ENCODE data around the gene FSIP1.

Gene FSIP1

DNA sequence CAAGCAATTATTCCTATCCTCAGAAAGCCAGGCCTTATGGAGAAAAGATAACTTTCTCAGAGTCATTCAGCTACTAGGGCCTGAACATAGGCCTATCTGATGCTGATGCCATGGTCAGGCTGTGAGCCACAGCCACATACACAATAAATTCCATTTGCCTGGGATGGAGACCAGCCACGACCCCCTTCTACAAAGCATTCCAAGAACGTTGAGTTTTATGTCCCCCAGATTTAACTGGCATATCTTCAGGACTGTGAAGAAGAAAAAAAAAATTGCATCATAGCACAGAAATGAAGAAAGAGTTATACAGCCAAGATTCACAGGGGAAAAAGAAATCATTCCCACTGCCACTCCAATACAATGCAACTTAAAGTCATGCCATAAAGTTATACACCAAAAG, 101.8 kb downstream of the FSIP1 start:
- no peak for DNase-seq

DNA sequence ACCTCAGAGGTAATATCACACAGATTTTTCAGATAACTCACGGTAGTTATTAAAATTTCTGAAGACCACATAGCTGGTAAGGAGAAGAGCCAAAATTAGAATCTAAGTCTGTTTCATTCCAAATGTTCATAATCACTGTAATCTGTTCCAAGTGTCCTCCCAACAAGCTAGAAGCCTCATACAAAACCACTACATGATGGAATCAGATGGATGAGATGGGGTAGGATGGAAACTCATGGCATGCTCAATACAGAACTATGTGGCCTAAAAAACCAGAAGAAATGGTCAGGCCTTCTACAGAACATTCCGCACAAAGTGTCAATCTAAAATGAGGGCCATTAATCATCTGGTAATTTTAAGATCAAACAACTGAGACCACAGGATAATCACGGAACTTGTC, 110.0 kb downstream of the FSIP1 start:
- DNase-seq, result no peak

DNA sequence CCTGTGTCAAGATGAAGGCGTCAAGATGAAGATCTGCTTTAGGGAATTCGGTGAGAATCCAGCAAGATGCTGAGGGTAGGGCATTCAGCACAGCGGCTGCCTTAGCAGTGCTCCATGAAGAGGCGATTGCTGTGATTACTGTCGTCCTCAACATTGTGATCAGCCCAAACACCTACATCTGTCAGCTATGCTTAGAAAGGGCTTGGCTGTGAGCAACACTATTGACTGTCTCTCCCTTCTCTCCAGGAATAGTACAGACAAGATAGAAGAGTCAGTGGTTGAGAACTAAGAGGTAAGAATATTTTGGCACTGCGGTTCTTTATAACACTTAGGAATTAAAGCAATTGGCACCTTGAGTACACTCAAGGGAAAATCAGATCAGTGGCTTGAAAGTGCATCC, 110.5 kb downstream of the FSIP1 start:
- DNase-seq, result no peak

DNA sequence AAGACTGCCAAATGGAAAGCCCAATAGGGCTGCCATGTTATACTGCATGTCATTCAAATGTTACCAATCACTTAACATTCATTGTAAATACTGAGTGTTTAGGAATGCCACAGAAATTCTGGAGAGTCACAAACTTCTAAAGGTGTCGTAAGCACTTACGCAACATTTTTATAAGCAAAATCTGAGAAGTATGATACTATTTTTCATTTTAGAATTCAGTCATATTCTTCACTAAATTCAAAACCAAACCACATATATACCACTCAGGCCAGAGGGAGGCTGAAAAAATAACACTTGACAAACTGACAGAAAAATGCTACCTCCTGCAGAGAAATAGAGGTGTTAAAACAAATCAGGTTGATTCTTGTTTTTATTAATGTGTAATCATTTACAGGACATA, 112.0 kb downstream of the FSIP1 start:
- DNase-seq, result no peak

DNA sequence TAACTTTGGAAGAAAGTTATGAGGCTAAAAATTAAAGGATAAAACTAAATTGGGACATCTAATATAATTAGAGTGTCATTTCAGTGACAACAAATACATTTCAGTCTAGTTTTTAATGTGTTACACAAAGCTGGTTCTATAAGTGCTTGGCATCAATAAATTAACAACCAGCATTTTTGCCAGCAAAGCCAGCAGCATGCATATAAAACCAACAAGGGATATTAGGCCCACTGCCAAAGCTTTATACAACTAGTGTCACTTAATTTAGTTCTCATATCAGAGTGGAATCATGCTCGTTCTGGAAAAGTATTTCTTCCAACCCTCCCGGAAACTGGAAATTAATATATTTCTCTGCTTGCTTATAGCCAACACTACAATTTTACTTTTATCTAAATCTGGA, 113.0 kb downstream of the FSIP1 start:
- no peak for DNase-seq

DNA sequence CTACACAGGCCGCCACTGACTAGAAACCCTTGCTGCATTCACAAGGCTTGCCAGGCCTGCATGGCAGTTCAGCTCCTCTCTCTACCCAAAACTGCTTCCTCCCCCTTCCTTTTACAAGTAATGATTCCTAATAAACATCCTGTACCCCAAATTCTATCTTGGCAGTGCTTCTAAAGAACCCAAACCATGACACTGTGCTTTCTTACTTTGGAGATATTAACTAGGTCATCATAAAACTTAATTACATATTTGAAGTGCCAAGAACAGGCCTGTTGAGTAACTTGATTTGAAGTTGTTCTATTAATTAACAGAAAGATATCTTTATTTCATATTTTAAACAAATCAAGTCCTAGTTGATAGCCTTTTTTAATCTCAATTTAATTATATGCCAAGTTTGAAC, 113.4 kb downstream of the FSIP1 start:
- DNase-seq, result no peak

DNA sequence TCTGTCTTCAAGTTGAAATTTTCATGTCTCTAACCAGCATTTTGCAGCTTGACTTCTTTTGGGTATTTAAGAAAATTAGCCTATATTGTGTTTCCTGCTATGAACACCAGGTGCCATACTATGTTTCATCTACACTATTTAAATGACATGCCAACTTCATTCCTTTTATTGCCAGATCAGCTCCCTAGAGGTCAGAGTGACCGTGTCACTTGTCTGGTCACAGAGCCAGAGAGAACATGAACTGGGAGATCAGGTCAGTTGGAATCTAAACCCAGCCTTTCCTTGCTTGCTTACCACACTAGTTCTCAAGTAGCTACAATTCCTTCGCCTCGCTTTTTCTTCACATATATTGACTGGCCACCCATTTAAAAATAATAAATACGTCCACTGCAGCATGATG, 114.2 kb downstream of the FSIP1 start:
- DNase-seq, result no peak

DNA sequence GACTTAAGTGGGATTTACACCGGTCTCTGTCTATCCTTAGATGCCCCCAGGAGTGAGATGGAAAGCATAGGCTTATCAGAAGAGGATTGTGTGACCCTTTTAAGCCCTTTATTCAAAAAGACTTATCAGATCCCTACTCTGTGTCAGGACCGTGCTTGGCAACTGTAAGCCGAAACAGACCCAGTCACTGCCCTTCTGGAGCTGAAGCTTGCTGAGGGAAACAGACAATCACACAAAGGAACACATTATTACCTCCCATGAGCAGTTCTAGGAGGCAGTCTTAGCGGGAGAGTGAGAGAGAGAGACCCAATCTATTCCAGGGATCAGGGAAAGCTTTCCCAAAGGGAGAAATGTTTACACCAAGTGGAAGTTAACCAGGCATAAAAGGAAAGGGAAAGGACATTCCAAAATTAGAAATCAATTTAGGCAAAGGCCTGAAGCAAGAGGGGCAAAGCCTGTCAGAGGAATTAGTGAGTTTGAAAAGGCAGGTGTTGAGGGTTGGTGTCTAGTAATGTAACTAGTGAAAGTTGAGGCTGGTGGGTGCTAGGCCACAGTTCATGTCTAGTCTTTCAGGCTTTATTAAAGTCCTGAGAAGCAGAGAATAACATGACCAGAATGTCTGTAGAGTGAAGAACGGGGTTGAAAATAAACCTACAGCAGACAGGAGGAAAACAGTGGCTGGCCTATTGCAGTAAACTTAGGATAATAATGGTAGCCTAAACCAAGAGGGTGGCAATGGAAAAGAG, 115.1 kb downstream of the FSIP1 start:
- DNase-seq, result no peak

DNA sequence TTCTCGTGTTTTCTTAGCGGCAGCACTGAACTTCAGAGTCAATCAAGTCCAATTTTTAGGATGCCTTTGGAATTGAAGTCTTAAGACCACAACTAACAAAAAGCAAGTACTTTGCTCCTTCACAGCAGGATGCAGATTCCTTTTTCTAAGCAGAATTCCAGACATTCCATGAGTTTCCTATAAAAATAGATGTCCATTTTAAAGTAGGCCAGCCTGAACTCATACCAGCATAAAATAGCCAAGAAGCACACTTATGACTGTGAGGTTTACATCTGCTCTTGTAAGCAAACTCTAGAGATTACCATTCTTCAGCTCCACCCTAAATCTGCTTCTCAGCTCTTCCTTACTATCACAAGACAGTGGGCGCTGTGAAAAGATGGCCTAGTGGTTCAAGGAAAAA, 116.0 kb downstream of the FSIP1 start:
- no peak for DNase-seq

DNA sequence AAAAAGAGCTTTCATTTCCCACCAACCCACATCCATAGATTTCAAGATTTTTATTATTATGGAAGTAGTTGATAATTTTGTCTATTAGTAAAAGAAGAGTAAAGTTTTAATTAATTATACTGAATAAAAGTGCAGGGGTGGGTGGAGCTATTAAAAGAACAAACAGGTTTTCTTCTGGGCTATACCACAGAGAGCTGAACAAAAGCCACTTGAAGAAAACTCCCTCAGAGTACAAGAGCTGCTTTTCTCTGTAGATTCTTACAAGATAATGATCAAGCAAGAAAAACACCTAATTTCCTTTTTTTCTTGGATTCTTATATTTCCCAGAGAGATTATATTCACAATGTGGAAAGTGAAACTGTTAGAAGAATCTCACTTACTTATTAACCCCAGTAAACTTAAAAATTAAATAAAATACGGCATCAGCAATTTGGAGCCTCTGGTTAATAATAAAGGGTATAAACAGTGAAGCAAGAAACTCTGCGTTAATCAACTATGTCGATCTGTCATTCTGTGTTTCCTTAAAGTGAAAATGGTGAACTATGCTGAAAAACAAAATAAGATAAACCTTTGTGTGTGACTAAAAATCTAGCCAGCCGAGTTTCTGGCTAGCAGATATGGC, 116.9 kb downstream of the FSIP1 start:
- DNase-seq, result peak; percentile 26

DNA sequence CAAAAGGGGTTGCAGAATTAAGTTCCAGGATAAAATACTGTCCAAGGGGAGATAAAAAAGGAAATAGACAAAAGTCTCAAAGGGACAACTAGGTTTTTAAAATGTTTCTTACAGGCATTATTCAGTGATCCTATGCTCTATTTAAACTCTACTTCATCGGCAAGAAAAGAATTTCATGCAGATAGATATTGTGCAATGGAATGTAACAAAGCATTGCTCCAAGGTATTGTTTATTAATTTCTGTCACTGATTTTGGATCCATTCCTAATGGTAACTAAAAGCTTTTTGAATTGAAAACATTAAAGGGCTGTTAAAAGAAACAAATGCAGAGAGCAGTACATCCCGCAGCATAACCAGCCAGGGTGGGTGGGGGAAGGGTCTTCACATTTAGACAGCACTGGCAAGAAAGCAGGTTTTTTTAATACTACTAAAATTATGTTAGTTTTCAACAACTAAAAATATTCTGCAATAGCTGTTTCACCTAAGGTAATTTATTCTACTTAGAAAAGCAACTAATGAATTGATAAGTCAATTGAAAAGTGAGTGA, 118.9 kb downstream of the FSIP1 start:
- no peak for DNase-seq

DNA sequence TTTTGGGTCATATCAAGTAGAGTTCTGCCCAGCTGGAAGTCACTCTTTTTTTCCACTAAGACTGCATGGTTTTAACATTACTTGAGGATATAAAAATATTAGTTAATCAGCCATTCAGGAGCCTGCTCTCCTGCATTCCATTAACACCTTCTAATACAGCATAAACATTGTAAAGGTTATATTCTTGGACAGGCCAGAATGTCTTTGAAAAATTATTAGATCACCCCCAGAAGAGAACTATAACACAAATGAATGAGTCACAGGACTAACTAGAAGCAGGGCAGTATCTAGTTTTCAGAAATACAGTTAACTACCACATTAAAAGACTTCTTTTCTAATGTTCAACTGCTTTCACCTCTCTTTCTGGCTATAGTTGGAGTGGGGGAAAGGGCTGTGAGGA, 120.9 kb downstream of the FSIP1 start:
- DNase-seq, result no peak

DNA sequence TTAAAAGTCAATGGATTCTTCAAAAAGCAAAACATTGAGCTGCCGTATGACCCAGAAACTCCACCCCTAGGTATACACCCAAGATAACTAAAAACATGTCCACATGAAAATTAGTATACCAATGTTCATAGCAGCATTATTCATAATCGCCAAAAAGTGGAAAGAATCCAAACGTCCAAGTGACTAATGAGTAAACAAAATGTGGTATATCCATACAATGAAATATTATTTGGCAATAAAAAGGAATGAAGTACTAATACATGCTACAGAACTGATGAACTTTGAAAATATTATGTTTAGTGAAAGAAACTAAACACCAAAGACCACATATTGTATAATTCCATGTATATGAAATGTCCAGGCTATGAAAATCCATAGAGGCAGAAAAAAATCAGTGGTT, 123.9 kb downstream of the FSIP1 start:
- DNase-seq, result no peak

DNA sequence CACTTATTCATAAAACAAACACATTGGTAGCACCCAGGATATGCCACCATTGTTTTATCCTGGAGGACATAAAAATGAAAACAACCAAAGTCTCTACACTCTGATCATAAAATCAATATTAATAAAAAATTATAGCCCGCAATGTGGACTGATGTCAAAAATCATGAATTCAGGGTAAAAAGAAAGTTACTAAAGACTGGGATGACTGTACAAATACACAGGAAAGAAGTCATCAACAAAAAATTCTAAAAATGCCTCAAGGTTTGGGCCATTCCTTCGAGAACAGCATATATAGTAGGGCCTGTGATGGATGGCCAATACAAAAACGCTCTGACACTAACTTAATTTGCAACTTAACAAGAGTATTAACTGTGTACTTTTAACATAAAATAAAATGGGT, 125.0 kb downstream of the FSIP1 start:
- DNase-seq, result no peak

DNA sequence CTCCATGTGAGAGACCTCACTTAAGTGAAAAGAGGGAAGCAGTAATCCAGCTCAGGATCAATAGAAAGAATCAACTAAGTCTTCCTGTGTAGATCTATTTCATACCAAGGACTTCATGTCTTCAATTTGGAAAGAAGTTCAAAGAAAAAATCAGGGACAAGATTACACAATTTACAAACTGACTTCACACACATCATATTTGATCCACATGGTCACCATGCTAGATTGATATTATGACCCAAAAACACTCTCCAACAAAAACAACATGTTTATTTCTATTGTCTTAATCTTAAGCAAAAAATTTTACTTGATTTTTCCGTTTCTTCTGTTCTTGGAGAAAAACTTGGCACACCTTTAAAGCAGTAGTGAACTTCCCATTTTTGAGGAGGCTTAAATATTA, 125.5 kb downstream of the FSIP1 start:
- no peak for DNase-seq

DNA sequence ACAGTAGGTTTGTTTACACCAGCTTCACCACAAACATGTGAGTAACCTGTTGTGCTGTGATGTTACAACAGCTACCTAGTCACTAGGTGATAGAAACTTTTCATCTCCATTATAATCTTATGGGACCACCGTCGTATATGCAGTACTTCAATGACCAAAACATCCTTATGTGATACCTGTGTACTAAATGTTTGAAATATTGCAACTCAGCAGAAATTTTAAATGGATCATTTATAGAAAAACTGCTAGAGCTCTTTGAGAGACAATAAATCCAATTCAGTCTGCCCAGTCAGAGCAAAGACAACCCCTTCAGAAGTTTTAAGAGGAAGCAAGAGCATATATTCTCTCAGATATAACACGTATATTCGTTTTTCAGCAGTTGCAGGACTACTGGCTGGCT, 128.3 kb downstream of the FSIP1 start:
- no peak for DNase-seq

DNA sequence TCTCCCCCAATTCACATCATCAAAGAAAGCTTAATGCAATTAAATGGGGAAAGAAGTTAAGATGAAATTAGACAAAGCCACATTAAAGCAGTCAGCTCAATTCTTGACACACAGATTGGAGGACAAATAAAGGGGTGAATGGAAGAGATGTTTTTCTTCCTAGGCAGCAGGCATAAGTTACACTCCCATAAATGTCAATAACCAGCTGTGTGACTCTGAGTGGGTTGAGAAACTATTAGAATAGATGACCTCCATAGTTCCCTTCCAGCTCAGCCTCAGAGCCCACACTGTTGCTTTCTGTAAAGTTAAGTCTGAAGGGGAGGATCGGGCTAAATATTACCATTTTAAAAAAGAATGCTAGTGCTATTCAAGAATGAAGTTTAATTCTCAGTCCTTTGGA, 130.8 kb downstream of the FSIP1 start:
- DNase-seq, result no peak

DNA sequence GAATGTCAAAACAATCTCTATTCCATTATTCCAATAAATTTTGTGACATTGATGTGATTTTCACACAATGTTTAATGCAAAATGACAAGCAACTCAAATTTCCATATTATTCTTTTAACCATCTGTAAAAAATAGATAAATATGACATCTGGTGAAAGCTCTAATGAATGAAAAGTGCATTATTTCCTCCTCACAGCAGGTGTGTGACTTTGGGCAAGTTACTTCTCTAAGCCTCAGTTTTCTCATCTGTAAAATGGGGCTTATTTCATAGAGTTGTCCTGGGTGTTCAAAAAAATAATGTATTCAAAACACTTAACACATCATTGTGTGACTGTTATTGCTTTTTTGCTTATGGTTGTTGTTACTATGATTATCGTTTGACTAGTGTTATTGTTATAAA, 131.3 kb downstream of the FSIP1 start:
- no peak for DNase-seq

DNA sequence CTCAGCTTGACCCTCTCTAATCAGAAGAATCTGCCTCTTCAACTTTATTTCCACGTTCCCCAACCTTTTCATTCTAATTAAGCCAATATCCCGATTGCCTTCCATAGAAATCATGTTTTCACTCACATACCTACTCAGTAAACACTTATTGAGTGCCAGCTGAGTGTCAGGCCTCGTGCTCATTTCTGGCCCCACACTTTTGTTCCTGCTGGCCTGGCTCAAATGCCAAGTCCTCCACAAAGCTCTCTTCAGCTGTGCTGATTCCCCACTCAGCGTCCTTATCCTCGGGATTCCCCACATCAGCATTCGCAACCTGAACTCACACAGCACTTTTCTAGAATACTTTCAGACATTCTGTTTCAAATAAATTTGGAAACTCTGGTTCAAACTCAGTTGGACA, 132.9 kb downstream of the FSIP1 start:
- no peak for DNase-seq

DNA sequence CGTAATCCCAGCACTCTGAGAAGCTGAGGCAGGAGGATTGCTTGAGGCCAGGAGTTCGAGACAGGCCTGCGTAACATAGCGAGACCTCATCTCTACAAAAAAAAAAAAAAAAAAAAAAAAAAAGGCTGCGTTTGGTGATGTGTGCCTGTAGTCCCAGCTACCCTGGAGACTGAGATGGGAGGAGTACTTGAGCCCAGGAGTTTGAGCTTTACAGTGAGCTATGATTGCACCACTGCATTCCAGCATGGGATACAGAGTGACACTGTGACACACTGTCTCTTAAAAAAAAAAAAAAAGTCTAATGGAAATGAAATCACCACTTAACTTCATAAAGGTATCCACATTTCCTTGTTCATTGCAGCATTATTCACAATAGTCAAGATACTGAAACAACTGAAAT, 136.2 kb downstream of the FSIP1 start:
- DNase-seq, result no peak

DNA sequence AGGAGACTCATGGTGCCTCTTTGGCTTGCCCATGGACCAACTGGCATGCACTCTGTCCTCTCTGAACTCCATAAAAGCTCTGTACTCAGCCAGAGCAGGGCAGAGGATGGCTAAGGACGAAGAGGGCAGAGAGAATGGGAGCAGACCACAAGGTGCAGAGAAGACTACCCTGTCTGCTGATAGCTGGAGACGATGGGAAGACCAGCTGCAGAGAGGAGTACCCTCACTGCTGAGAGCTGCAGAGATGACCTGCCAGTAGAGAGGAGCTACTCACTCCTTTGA, 136.7 kb downstream of the FSIP1 start:
- DNase-seq, result no peak

DNA sequence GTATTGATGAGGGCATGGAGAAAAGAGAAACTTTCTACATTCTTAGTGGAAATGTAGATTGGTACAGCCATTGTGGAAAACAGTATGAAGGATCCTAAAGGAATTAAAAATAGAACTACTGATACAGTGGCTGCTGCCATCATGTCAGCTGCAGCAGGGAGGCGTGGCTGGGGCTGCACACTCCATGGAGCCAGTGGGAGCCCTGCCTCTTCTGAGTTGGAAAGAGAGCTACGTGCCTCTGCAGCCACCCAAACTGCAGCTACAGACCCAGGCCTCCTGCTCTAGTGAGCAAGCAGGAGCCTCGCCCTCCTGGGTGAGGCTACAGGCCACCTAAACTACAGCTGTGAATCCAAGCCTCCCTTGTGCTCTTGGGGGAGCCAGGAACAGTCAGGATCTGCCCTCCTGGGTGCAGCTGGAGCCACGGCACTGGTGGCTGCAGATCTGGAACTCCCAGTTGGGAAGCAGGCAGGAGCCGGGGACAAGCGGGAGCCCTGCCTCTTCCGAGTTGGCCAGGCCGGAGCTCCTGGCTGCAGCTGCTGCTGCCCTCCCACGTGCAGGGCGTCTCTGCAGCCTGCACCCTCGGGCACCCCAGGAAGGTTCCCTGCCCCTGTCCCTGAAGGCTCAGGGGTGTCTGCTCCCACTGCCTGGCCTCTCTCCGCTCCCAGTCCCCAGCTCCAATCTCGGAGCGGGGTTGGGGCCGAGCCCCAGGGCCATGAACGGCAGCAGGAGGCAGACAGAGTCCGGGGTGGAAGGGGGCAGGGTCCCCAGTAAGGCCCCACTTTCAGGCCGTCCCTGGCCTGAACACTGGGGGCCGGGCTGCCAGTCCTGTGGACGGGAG, 137.3 kb downstream of the FSIP1 start:
- DNase-seq, result no peak

DNA sequence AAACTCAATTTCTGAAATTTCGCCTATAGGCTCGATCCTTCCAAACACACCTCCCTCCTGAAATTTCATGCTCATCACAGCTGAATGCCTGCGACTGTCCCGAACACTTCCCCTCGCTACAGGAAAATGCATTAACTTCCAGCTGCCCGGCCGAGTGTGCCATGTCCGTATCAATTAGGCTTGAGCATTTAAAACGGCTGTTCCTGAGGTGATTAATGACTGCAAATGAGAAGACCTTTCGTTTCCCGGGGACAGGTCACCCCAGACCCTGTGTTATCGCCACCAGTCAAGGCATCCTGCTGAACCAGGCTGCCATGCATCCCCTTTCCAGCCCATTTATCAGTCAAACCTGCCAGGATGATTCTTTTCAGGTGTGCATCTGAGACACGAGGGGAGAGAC, 138.5 kb downstream of the FSIP1 start:
- no peak for DNase-seq

DNA sequence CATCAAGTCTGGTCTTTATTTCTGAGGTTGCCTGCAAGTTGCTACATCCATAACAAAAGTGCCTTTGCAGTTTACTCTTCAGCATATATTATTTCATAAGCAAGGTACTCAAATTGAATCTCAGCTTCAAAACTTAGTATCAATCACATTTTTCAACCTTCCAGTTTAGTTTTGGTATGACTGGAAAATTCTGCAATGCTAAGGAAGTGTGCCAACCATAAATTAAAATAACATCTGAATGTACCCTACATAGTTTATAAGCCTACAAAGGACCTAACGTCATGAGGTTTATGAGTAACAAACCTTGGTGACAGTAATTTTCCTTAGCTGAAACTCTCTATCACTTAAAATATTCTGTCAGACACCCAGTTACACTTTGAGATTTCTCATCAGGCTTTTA, 138.9 kb downstream of the FSIP1 start:
- DNase-seq, result no peak

All from CD4-positive, alpha-beta T cell treated with Interleukin-21 for 1 hour (primary cell).